Astrocyte (in vitro differentiated cells and primary cell): ENCODE results near the gene FBXW12.

Experiments used
- CTCF ChIP-seq: IDR thresholded peaks from 2 replicates; pipeline ENCODE4 v1.5.1; 2011; ENCODE audit warnings: low read depth, mild to moderate bottlenecking, inconsistent platforms, low read length, moderate library complexity; ENCODE audit not compliant: insufficient read depth
- EZH2 ChIP-seq: IDR thresholded peaks from 2 replicates; pipeline ENCODE4 v1.6.1; 2012; ENCODE audit warnings: mild to moderate bottlenecking, low read length, inconsistent platforms; ENCODE audit not compliant: insufficient read depth

- no peak for TF ChIP-seq CTCF
- no peak for TF ChIP-seq EZH2
These were observed 31.8 kb downstream of the FBXW12 start for GRCh38 chr3:48403533-48404439.
